Activated naive CD8-positive, alpha-beta T cell treated with anti-CD3 and anti-CD28 coated beads, Interleukin-2, amount 50 U/mL, for 16 hours (primary cell): ENCODE measurements around the gene ZNF839.

Experiments
- DNase-seq: peaks from one replicate; pipeline ENCODE4 v3.0.0-alpha.2; 2020; ENCODE audit warnings: low read depth, low spot score

ZNF839 gene

GRCh38 chr14:102378830-102379229 lies 59.3 kb downstream of the ZNF839 start:
- DNase-seq: no peak

GRCh38 chr14:102387086-102387485 lies 67.5 kb downstream of the ZNF839 start:
- no peak for DNase-seq

- no peak for DNase-seq
These were observed 69.7 kb downstream of the ZNF839 start for GRCh38 chr14:102389246-102389645.

GRCh38 chr14:102390064-102390855 lies 70.7 kb downstream of the ZNF839 start:
- DNase-seq: no peak
